ENCODE data around the gene AARS2. TPM values are rescaled to one million over a fixed set of nuclear protein-coding genes. Genes with fewer than 3 reads are reported as not detected.

AARS2 gene
- total and polyA plus RNA-seq, 2 of the 4 experiments (the other 2 are of a cell fraction) = 9.1 to 10.4 TPM

DNA sequence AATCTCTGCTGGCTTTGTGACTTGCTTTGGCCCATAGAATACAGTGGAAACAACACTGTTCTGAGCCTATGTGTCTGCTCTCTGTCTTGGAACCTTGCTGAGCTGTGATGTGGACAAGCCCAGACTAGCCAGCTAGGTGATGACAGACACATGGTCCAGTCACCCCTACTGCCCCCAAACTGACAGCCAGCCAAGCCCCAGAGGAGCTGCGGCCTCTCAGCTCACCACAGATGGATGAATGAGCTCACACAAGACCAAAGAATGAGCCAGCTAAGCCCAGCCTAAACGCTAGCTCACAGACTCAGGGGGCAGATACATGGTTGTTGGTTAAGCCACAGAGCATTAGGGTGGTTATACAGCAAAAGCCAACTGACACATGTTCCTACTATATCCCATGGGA is 4.1 kb downstream of the AARS2 start:
- TF ChIP-seq RAD21 (IDR thresholded peaks at IDR 0.05; ENCODE audit: low read length) = no peak
- TF ChIP-seq, protein P1, sequence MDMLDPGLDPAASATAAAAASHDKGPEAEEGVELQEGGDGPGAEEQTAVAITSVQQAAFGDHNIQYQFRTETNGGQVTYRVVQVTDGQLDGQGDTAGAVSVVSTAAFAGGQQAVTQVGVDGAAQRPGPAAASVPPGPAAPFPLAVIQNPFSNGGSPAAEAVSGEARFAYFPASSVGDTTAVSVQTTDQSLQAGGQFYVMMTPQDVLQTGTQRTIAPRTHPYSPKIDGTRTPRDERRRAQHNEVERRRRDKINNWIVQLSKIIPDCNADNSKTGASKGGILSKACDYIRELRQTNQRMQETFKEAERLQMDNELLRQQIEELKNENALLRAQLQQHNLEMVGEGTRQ (IDR thresholded peaks at IDR 0.05; ENCODE audit: low read depth, low read length) = no peak
- no peak for TF ChIP-seq CHD1 (IDR thresholded peaks at IDR 0.05; ENCODE audit: low read depth, low read length)
- TF ChIP-seq, protein P2, sequence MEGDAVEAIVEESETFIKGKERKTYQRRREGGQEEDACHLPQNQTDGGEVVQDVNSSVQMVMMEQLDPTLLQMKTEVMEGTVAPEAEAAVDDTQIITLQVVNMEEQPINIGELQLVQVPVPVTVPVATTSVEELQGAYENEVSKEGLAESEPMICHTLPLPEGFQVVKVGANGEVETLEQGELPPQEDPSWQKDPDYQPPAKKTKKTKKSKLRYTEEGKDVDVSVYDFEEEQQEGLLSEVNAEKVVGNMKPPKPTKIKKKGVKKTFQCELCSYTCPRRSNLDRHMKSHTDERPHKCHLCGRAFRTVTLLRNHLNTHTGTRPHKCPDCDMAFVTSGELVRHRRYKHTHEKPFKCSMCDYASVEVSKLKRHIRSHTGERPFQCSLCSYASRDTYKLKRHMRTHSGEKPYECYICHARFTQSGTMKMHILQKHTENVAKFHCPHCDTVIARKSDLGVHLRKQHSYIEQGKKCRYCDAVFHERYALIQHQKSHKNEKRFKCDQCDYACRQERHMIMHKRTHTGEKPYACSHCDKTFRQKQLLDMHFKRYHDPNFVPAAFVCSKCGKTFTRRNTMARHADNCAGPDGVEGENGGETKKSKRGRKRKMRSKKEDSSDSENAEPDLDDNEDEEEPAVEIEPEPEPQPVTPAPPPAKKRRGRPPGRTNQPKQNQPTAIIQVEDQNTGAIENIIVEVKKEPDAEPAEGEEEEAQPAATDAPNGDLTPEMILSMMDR (conservative IDR thresholded peaks at IDR 0.05; ENCODE audit: low read depth, low read length) = no peak
- no peak for TF ChIP-seq SMC3 (IDR thresholded peaks at IDR 0.05; ENCODE audit: low read depth, low read length)
- TF ChIP-seq MXI1 (IDR thresholded peaks at IDR 0.05; ENCODE audit: borderline replicate concordance, low read depth, low read length) = 0 out of 2 replicates have a peak, but pooled peaks have one; percentile 20
- no peak for TF ChIP-seq CEBPB (IDR thresholded peaks at IDR 0.05; ENCODE audit: low read depth, low read length)
- TF ChIP-seq MAZ (IDR thresholded peaks at IDR 0.05; ENCODE audit: borderline replicate concordance, low read depth, low read length) = peak; percentile 17; the same call in 1 of the 2 replicates
- TF ChIP-seq MAFK (IDR thresholded peaks at IDR 0.05; ENCODE audit: low read depth, low read length) = no peak
- Histone ChIP-seq H3K4ac (ENCODE audit: low read depth, low read length) (peak overlapping the region; percentile 88), H3K9ac (ENCODE audit: low read depth, low read length) (no peak overlapping the region), H3K14ac (replicated peaks; ENCODE audit: low read depth, low read length) (peak overlapping the region; percentile 93), H3K9me3 (ENCODE audit: control insufficient read depth, insufficient read depth, low read length) (no peaks in the 10 kb centered on the region), H3K18ac (ENCODE audit: low read depth, low read length) (peak overlapping the region; percentile 64; the same call in 1 of the 2 replicates), H4K20me1 (ENCODE audit: insufficient read depth, low read length) (no peaks in the 10 kb centered on the region), H2AK9ac (replicated peaks; ENCODE audit: low read depth, low read length, poor library complexity) (peak overlapping the region; percentile 53), H4K8ac (ENCODE audit: low read depth in 2 of 2, low read length in 2 of 2) (peak overlapping the region in 1 of 2 experiments; percentile 82; a peak in 3 of 4 replicates), H3K79me1 (ENCODE audit: low read depth in 1 of 2, low read length in 2 of 2) (peaks cover 20 to 24% of the 10 kb centered on the region in 2 experiments), H4K5ac (ENCODE audit: low read depth, low read length) (peak overlapping the region; percentile 87; the same call in 1 of the 2 replicates), H3K4me3 (ENCODE audit: insufficient read depth, low read depth, low read length) (no peak overlapping the region), H2BK120ac (ENCODE audit: low read depth, low read length) (peak overlapping the region; percentile 91), H3K4me1 (ENCODE audit: control insufficient read depth, insufficient read depth, low read length) (peaks cover 8% of the 10 kb centered on the region), H4K91ac (ENCODE audit: insufficient read depth, low read depth, low read length) (peak overlapping the region; percentile 85), H2AK5ac (ENCODE audit: low read depth, low read length) (peak overlapping the region; percentile 44; the same call in 1 of the 2 replicates), H2BK5ac (ENCODE audit: low read depth, low read length, poor library complexity, severe bottlenecking) (peak overlapping the region; percentile 85), H3K23ac (ENCODE audit: low read depth, low read length) (peak overlapping the region; percentile 72; the same call in 1 of the 2 replicates), H3K27me3 (ENCODE audit: control insufficient read depth, insufficient read depth, low read length) (no peaks in the 10 kb centered on the region), H2AFZ (replicated peaks; ENCODE audit: low read length, poor library complexity) (no peak overlapping the region), H2BK15ac (ENCODE audit: low read depth, low read length) (no peak overlapping the region), H3K4me2 (ENCODE audit: low read depth, low read length) (no peak overlapping the region), H3K27ac (ENCODE audit: insufficient read depth, low read length) (peak overlapping the region; percentile 30; the same call in 1 of the 2 replicates), H3K9me1 (ENCODE audit: insufficient read depth, low read length) (peaks cover 10% of the 10 kb centered on the region), H3K36me3 (ENCODE audit: control insufficient read depth, insufficient read depth, low read length) (peaks cover 53% of the 10 kb centered on the region), H2BK20ac (ENCODE audit: low read depth, low read length) (peak overlapping the region; percentile 88), H3K56ac (ENCODE audit: extremely low read depth, insufficient read depth, low read length) (no peak overlapping the region)
- dilution Hi-C loops (cut with HindIII; ENCODE audit: low sequenced_read_pairs, unreplicated experiment) (no loop called here), intact Hi-C loops (cut with micrococcal nuclease) (no loop called here), in situ Hi-C loops (cut with MboI; ENCODE audit: low sequenced_read_pairs) (no loop called here)
- BruUV-seq (replicated peaks) = no TSS peak
- ChIA-PET POLR2A (ENCODE audit: unreplicated experiment) (no interaction called here), CTCF (interaction anchor here (0.7 kb wide), 1 partner anchor 675 kb away, joined by 3 read pairs; no protein-coding TSS in a partner anchor)
- WGBS, 2 experiments (ENCODE audit: extremely low coverage in 2 of 2, insufficient read length in 1 of 2) = no CpG with 5 or more reads among the region's 2 CpGs
- ATAC-seq (ENCODE audit: low read depth) = peak; percentile 46
- peak; percentile 85 for DNase-seq

All from IMR-90 (cell line).